Esophagus squamous epithelium (tissue), 5 donors: ENCODE data around the gene ZNF831. TPM values are rescaled to one million over a fixed set of nuclear protein-coding genes. Genes with fewer than 3 reads are reported as not detected.

Source experiments
- DNase-seq: peaks from one replicate; lab custom pipeline; 2025; lab: John Stamatoyannopoulos, UW
- H3K27ac ChIP-seq, 4 donors: fragments of 200-600 bp; sonication (generic); one replicate each; pipeline ENCODE4 v1.5.1; 2016 to 2019; ENCODE audit warnings: mild to moderate bottlenecking in 1 of 4
- H3K27me3 ChIP-seq, 4 donors: fragments of 200-600 bp; sonication (generic); 1 replicate in 3 of 4; 2 replicates in 1 of 4; pipeline versions ENCODE4 v1.5.1 to v1.6.0; 2017 to 2021; ENCODE audit warnings: antibody characterized with exemption in 1 of 4
- H3K36me3 ChIP-seq, 3 donors: fragments of 200-600 bp; sonication (generic); one replicate each; pipeline ENCODE4 v1.5.1; 2016 to 2019
- H3K4me1 ChIP-seq, 3 donors: fragments of 200-600 bp; sonication (generic); one replicate each; pipeline ENCODE4 v1.5.1; 2017 to 2019
- H3K4me3 ChIP-seq, 4 donors: fragments of 200-600 bp; sonication (generic); 1 replicate in 3 of 4; 2 replicates in 1 of 4; pipeline ENCODE4 v1.5.1; 2016 to 2019; ENCODE audit warnings: mild to moderate bottlenecking in 2 of 4, moderate library complexity in 1 of 4
- H3K9me3 ChIP-seq, 3 donors: fragments of 200-600 bp; sonication (generic); one replicate each; pipeline ENCODE4 v1.5.1; 2016 to 2019
- POLR2A ChIP-seq, 4 donors: fragments of 450-650 bp; IDR thresholded peaks; one replicate each; pipeline ENCODE4 v1.6.1; 2017; ENCODE audit warnings: antibody characterized with exemption in 4 of 4, mild to moderate bottlenecking in 4 of 4, moderate library complexity in 3 of 4
- WGBS, 2 donors: methylation state at CpG; one replicate each; pipeline ENCODE4 v1.1.5; 2018; 5-methylcytosine and 5-hydroxymethylcytosine counted together
- intact Hi-C: fragments of 100-400 bp; cut with DNase I; formaldehyde crosslinking; loops from one replicate; pipeline ENCODE4 v1.15.0; 2022
- total RNA-seq, 4 donors: library from RNA; depleted of rRNA; stranded (reverse); fragments of >200 nt; gene quantifications; one replicate each; pipeline ENCODE4 v1.1.0, GENCODE V29; 2016
- TF ChIP-seq, protein P1 (sequence below), 6 experiments: fragments of 450-650 bp in 4 of 6; fragments of 200-600 bp in 2 of 6; sonication (generic) in 2 of 6; IDR thresholded peaks; one replicate each; pipeline ENCODE4 v1.5.1; 2016 to 2019; ENCODE audit warnings: antibody characterized with exemption in 6 of 6, mild to moderate bottlenecking in 4 of 6, moderate library complexity in 4 of 6
- donor health status: DM: yes; HTN: yes; CAD: no.

The ZNF831 gene
- total RNA-seq, 4 donors from 2014 or later: 0.38 to 1.7 (median 0.60) TPM

DNA sequence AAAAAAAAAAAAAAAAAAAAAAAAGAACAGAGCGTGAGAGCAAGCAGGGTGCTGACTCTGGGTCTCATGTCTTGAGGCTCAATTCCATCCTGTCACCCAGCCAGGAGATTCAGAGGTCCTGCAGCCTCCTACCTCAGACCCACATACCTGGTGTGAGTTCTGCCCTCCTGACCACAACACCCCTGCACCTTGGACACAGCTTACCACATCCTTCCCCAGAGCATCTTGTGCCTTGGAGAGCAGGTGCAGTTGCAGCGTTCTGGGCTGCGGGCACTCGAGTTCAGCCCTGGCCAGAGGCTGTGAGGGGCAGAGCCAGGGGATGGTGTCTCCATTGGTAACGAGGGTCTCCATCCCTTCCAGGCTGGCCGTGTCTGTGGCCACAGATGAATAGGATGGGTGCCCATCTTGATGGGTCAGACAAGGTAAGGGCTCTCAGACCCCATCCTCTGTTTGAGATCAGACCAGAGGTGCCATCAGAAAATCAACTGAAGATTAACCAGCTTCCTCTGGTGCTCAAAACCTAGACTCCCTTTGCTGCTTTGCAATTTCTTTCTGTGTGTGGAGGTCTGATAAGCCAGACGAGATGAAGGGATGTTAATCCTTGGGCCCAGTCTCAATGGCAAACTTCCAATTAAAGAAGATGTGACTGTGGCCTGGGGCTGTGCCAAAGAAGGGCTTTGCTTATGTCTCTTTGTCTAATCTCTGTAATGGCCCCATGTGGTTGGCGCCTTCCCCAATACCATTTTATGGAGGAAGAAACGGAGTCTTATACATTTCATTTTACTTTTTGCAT is 14.7 kb upstream of the ZNF831 start:
- DNase-seq: no peak
- TF ChIP-seq POLR2A (IDR thresholded peaks at IDR 0.05): no peak
- TF ChIP-seq, protein P1, sequence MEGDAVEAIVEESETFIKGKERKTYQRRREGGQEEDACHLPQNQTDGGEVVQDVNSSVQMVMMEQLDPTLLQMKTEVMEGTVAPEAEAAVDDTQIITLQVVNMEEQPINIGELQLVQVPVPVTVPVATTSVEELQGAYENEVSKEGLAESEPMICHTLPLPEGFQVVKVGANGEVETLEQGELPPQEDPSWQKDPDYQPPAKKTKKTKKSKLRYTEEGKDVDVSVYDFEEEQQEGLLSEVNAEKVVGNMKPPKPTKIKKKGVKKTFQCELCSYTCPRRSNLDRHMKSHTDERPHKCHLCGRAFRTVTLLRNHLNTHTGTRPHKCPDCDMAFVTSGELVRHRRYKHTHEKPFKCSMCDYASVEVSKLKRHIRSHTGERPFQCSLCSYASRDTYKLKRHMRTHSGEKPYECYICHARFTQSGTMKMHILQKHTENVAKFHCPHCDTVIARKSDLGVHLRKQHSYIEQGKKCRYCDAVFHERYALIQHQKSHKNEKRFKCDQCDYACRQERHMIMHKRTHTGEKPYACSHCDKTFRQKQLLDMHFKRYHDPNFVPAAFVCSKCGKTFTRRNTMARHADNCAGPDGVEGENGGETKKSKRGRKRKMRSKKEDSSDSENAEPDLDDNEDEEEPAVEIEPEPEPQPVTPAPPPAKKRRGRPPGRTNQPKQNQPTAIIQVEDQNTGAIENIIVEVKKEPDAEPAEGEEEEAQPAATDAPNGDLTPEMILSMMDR (IDR thresholded peaks at IDR 0.05): no peak
- peak overlapping the region; percentile 6 to 76 (median 50) for H3K27ac ChIP-seq
- H3K9me3 ChIP-seq: no peaks in the 10 kb centered on the region
- H3K4me3 ChIP-seq: no peak overlapping the region
- intact Hi-C loops: no loop called here
- no peaks in the 10 kb centered on the region for H3K27me3 ChIP-seq
- H3K36me3 ChIP-seq: no peaks in the 10 kb centered on the region
- 76 to 78% methylated on average over 6 to 8 of the region's 9 CpGs for WGBS, 2 donors
- peaks cover 18 to 81% (median 61%) of the 10 kb centered on the region in 3 donors for H3K4me1 ChIP-seq

DNA sequence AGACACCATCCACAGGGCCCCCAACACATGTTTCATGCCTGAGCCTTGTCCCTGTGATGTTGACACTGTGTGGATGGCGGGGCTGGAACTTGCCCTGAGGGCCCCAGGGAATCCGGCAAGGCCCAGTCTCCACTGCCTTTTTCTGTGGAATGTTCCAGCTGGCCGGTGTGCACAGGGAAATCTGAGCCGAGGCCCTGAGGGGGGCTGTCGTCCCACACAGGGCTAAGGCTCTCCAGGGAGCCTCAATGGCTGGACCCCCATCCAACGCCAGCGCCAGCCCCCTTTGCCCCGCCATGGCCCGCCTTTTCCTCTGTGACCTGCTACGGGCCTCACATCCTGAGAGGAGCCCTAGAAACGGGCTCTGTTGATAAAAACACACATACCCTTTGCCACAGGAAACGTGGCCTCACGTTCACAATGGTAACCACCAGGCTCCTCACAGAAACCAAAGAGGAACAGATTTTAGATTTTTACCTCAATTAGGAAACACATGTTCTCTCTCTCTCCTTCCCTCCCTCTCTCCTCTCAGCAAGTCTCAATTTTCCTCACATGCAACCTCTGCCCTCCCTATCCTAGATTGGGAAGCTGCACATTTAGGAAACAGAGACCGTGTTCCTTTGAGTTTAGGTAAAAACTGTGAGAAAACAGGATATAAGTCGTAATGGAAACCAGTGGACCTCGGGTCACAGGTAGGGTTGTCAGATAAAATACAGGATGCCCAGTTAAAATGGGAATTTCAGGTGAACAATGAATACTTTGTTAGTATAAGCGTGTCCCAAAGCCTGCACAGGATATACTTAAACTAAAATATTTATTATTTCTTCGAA is 13.7 kb upstream of the ZNF831 start:
- Histone ChIP-seq H3K27me3 (no peaks in the 10 kb centered on the region), H3K4me3 (no peak overlapping the region), H3K36me3 (no peaks in the 10 kb centered on the region), H3K9me3 (no peaks in the 10 kb centered on the region), H3K27ac (peak overlapping the region; percentile 26 to 73 (median 50)), H3K4me1 (peaks cover 22 to 91% (median 65%) of the 10 kb centered on the region in 3 donors)
- TF ChIP-seq POLR2A (IDR thresholded peaks at IDR 0.05): peak in 1 of 4 donors; percentile 25
- TF ChIP-seq, protein P1 (IDR thresholded peaks at IDR 0.05): no peak
- intact Hi-C loops: no loop called here
- WGBS, 2 donors: 52 to 59% methylated on average over 11 to 16 of the region's 18 CpGs
- no peak for DNase-seq

DNA sequence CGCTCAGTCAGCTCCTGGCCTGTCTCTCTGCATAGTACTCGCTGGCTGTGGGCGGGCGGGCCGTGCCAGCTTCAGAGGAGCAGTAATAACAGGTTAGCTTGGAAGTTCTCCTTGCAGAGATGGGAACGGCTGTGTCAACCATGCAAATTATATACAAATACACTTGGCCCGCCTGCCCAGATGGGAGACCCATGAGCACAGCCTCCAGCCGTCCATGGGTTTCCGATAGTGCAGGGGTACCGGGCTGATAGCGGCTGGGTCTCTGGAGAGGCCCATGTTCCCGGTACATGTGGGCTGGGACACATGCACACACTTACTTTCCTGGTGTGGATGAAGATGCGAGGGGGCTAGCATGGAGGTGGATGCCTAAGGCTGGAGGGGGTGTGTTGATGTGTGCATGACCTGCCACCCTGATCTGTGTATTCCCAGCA is 12.8 kb upstream of the ZNF831 start:
- Histone ChIP-seq H3K9me3 (no peaks in the 10 kb centered on the region), H3K4me1 (peaks cover 22 to 93% (median 63%) of the 10 kb centered on the region in 3 donors), H3K27ac (peak overlapping the region in 2 of 4 donors; percentile 66 to 73), H3K36me3 (no peaks in the 10 kb centered on the region), H3K4me3 (no peak overlapping the region), H3K27me3 (no peaks in the 10 kb centered on the region)
- no peak for DNase-seq
- 44 to 59% methylated on average over 6 to 13 of the region's 13 CpGs for WGBS, 2 donors
- intact Hi-C loops: no loop called here
- TF ChIP-seq, protein P1 (IDR thresholded peaks at IDR 0.05): no peak
- no peak for TF ChIP-seq POLR2A (IDR thresholded peaks at IDR 0.05)

DNA sequence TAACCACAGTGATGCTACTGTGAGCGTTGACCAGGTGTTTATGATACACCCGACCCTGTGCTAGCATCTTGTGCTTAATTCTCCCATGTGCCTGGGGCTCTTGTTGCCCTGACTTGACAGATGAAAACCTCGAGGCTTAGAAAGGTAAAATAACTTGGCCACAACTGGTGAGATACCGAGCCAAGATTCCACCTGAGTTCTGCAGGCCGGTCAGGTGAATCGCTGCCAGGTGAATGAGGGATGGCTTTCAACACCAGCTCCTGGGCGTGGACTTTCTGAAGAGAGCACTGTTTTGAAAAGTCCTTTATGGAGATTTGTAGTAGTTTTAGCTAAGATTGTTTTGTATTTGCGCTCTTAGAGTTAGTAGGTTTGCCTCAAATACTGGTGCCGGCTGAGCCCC is 12.2 kb upstream of the ZNF831 start:
- no peak for DNase-seq
- no peak overlapping the region for H3K4me3 ChIP-seq
- H3K27ac ChIP-seq: peak overlapping the region in 3 of 4 donors; percentile 15 to 73 (median 66)
- no peaks in the 10 kb centered on the region for H3K9me3 ChIP-seq
- no peak for TF ChIP-seq POLR2A (IDR thresholded peaks at IDR 0.05)
- TF ChIP-seq, protein P1 (IDR thresholded peaks at IDR 0.05): no peak
- no peaks in the 10 kb centered on the region for H3K36me3 ChIP-seq
- no peaks in the 10 kb centered on the region for H3K27me3 ChIP-seq
- intact Hi-C loops: no loop called here
- 40 to 48% methylated on average over 7 to 8 of the region's 9 CpGs for WGBS, 2 donors
- peaks cover 22 to 87% (median 60%) of the 10 kb centered on the region in 3 donors for H3K4me1 ChIP-seq
